Measurements from ENCODE around the gene UBE3D. TPM values are rescaled to one million over a fixed set of nuclear protein-coding genes. Genes with fewer than 3 reads are reported as not detected.

Gene UBE3D
- total RNA-seq, 4 donors from 2014 or later = 6.1 to 30.3 (median 14.4) TPM

DNA sequence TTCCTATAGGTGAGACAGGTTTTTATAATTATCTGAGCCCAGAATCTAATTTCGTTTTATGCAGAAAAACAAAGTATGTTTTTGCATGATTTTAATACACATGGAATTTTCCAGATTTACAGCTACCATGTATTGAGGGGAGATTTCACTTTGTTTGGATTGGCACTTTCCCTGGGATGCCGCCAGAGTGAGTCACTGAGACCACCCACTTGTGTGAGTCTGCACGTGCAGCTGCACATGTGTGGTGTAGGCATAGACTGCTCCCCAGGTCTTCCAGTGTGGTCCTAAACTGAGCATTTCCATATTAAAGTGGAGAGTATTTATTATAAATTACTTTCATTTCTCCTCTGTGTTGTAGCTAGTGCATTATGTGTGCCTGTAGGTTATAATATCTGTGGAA lies 186.8 kb downstream of the UBE3D start:
- Histone ChIP-seq H3K4me1 (peaks cover 0 to 10% (median 3%) of the 10 kb centered on the region in 4 donors), H3K36me3 (no peaks in the 10 kb centered on the region), H3K9me3 (no peaks in the 10 kb centered on the region), H3K4me3 (no peak overlapping the region), H3K27ac (no peak overlapping the region), H3K27me3 (peaks cover 31% of the 10 kb centered on the region)
- in situ Hi-C loops (cut with MboI; ENCODE audit: low pct_ligation_motif_present in 1 of 4, low pct_unique_long_range_greater_than_20kb in 1 of 4, low sequenced_read_pairs in 3 of 4) (no loop called here), intact Hi-C loops (cut with DNase I; ENCODE audit: low total_unique reads) (no loop called here)
- no peak for TF ChIP-seq EP300 (IDR thresholded peaks at IDR 0.05; ENCODE audit: low read depth)
- TF ChIP-seq POLR2A (IDR thresholded peaks at IDR 0.05) = no peak
- TF ChIP-seq, protein P1, sequence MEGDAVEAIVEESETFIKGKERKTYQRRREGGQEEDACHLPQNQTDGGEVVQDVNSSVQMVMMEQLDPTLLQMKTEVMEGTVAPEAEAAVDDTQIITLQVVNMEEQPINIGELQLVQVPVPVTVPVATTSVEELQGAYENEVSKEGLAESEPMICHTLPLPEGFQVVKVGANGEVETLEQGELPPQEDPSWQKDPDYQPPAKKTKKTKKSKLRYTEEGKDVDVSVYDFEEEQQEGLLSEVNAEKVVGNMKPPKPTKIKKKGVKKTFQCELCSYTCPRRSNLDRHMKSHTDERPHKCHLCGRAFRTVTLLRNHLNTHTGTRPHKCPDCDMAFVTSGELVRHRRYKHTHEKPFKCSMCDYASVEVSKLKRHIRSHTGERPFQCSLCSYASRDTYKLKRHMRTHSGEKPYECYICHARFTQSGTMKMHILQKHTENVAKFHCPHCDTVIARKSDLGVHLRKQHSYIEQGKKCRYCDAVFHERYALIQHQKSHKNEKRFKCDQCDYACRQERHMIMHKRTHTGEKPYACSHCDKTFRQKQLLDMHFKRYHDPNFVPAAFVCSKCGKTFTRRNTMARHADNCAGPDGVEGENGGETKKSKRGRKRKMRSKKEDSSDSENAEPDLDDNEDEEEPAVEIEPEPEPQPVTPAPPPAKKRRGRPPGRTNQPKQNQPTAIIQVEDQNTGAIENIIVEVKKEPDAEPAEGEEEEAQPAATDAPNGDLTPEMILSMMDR (IDR thresholded peaks at IDR 0.05) = no peak
- no peak for TF ChIP-seq POLR2AphosphoS5 (IDR thresholded peaks at IDR 0.05)
- DNase-seq = no peak
- 42% methylated on average over 3 of the region's 3 CpGs; no CpG with 5 or more reads in 1 of the 2 donors for WGBS, 2 donors (ENCODE audit: low coverage in 1 of 2)

DNA sequence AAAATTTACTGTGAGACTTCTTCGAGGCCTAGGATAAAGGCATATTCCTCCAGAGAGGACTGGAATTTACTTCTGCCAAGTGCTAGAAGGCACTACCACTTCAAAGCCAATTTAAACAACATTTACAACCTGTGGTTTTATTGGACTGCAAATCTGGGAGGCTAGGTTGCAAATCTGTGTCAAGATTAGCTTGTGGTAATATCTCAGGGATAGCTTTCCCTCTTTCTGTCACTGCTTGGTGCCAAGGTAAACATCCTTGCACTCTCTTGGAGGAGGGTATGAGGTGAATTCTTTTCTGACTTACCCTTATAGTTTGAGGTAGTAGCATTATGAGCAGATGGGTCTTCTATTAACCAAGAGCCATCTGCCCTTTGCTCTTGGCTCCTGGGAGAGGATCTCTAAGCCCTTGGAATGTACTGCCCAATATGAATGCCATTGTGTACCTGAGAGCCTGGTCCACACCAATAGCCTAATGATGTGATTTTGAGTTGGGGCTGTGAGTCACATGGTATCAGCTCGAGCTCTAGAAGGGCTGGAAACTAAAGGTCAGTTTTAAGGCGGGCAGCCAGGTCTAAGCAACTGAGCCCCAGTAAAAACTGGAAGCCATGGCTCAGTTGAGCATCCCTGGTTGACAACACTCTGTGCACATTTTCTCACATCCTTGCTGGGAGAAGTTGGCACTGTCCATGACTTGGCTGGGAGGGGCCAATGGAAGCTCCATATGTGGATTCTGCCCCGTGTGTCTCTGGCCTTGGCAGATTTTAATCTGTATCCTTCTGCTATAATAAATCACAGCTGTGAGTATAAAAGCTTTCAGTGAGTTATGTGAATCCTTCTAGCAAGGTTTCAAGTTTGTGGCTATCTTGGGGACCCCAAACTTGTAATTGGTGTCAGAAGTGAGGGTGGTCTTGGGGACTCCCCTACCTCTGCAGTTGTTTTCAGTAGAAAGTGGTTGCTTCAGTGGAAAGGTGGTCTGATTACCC lies 188.1 kb downstream of the UBE3D start:
- intact Hi-C loops (cut with DNase I; ENCODE audit: low total_unique reads) = no loop called here
- Histone ChIP-seq H3K27me3 (peaks cover 34% of the 10 kb centered on the region), H3K36me3 (no peaks in the 10 kb centered on the region), H3K4me1 (peaks cover 0 to 10% (median 3%) of the 10 kb centered on the region in 4 donors), H3K4me3 (no peak overlapping the region), H3K9me3 (no peaks in the 10 kb centered on the region), H3K27ac (no peak overlapping the region)
- DNase-seq = no peak
- TF ChIP-seq EP300 (IDR thresholded peaks at IDR 0.05; ENCODE audit: low read depth) (no peak), POLR2A (IDR thresholded peaks at IDR 0.05) (no peak), POLR2AphosphoS5 (IDR thresholded peaks at IDR 0.05) (no peak)
- TF ChIP-seq, protein P1 (IDR thresholded peaks at IDR 0.05) = no peak
- 30 to 50% methylated on average over 1 to 4 of the region's 4 CpGs for WGBS, 2 donors (ENCODE audit: low coverage in 1 of 2)
- in situ Hi-C loops (cut with MboI; ENCODE audit: low pct_ligation_motif_present in 1 of 4, low pct_unique_long_range_greater_than_20kb in 1 of 4, low sequenced_read_pairs in 3 of 4) = no loop called here

DNA sequence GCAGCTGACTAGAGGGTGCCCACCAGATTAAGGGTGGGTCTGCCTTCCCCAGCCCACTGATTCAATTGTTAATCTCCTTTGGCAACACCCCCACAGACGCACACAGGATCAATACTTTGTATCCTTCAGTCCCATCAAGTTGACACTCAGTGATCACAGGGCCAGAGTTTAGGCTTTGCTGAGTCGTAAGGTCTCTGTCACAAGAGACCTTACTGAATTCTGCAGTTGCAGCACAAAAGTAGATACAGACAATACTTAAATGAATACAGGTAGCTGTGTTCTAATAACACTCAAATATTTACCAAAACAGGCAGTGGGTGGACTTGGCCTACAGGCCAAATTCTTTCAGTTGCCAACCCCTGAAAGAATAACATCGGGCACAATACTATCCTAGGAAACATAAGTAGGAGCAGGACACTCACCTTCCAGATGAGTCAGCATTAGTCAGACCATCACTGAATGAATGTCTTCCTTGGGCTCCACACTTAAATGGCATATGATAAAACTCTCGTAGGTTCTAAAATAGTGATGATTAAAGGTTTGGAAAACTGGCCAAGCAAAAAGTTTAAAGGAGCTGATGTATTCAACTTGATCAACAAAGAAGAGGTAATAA lies 190.0 kb downstream of the UBE3D start:
- Histone ChIP-seq H3K4me1 (peaks cover 0 to 13% (median 3%) of the 10 kb centered on the region in 4 donors), H3K36me3 (no peaks in the 10 kb centered on the region), H3K9me3 (no peaks in the 10 kb centered on the region), H3K4me3 (no peak overlapping the region), H3K27ac (no peak overlapping the region), H3K27me3 (peaks cover 29% of the 10 kb centered on the region)
- WGBS, 2 donors (ENCODE audit: low coverage in 1 of 2) = 61 to 68% methylated on average over 4 of the region's 4 CpGs
- no peak for DNase-seq
- TF ChIP-seq POLR2A (IDR thresholded peaks at IDR 0.05) = no peak
- no peak for TF ChIP-seq EP300 (IDR thresholded peaks at IDR 0.05; ENCODE audit: low read depth)
- TF ChIP-seq POLR2AphosphoS5 (IDR thresholded peaks at IDR 0.05) = no peak
- TF ChIP-seq, protein P1 (IDR thresholded peaks at IDR 0.05) = no peak
- intact Hi-C loops (cut with DNase I; ENCODE audit: low total_unique reads) = no loop called here
- in situ Hi-C loops (cut with MboI; ENCODE audit: low pct_ligation_motif_present in 1 of 4, low pct_unique_long_range_greater_than_20kb in 1 of 4, low sequenced_read_pairs in 3 of 4) = no loop called here

DNA sequence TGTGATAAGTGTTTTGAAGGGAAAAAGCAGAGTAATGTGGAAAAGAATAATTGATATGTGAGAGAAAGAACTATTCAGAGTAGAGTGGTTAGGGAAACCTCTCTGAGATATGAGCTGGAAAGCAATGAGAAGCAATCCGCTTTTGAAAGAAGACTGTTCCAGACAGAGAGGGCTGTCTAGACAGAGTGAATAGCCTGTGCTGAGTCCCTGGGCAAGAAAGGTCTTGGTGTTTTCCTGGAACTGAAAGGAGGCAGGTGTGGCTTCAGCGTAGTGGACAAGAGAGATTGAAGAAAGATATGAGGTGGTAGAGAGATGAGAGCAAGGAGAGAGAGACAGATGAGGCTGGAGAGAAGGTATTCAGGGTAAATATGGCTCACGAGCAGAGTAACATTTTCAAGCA lies 190.8 kb downstream of the UBE3D start:
- in situ Hi-C loops (cut with MboI; ENCODE audit: low pct_ligation_motif_present in 1 of 4, low pct_unique_long_range_greater_than_20kb in 1 of 4, low sequenced_read_pairs in 3 of 4) = no loop called here
- no peak overlapping the region for H3K4me3 ChIP-seq
- intact Hi-C loops (cut with DNase I; ENCODE audit: low total_unique reads) = no loop called here
- H3K27ac ChIP-seq = no peak overlapping the region
- TF ChIP-seq, protein P1 (IDR thresholded peaks at IDR 0.05) = no peak
- no peak for TF ChIP-seq EP300 (IDR thresholded peaks at IDR 0.05; ENCODE audit: low read depth)
- no peak for TF ChIP-seq POLR2AphosphoS5 (IDR thresholded peaks at IDR 0.05)
- TF ChIP-seq POLR2A (IDR thresholded peaks at IDR 0.05) = no peak
- DNase-seq = no peak
- H3K4me1 ChIP-seq = peaks cover 0 to 13% (median 3%) of the 10 kb centered on the region in 4 donors
- 63 to 79% methylated on average over 3 of the region's 3 CpGs for WGBS, 2 donors (ENCODE audit: low coverage in 1 of 2)
- no peaks in the 10 kb centered on the region for H3K9me3 ChIP-seq
- no peaks in the 10 kb centered on the region for H3K36me3 ChIP-seq
- peaks cover 22% of the 10 kb centered on the region for H3K27me3 ChIP-seq

Data from transverse colon (tissue), 4 donors.